B cell (primary cell): ENCODE results near the gene CDH1. TPM values are rescaled to one million over a fixed set of nuclear protein-coding genes. Genes with fewer than 3 reads are reported as not detected.

Experiments used
- ATAC-seq: fragments of 200-7000 bp; cut with Tn5 transposase; one replicate; pipeline ENCODE4 v1.10.0; 2021; ENCODE audit warnings: low read depth, mild to moderate bottlenecking, moderate number of reproducible peaks, moderate library complexity
- CTCF ChIA-PET: fragments of 350-600 bp; sonication (Branson Sonifier 250); formaldehyde crosslinking; loops from one replicate; lab custom pipeline; 2021; ENCODE audit warnings: antibody characterized with exemption, inconsistent platforms; lab: Charles Lee
- POLR2A ChIA-PET: fragments of 350-600 bp; sonication (Branson Sonifier 250); formaldehyde crosslinking; loops from one replicate; lab custom pipeline; 2021; ENCODE audit warnings: antibody characterized with exemption; lab: Charles Lee
- DNase-seq: peaks from one replicate; pipeline ENCODE4 v3.0.0; 2013
- H2AFZ ChIP-seq: 2 replicates; pipeline ENCODE4 v1.6.1; 2012; ENCODE audit warnings: mild to moderate bottlenecking, low read depth, low read length; ENCODE audit not compliant: insufficient read depth, poor library complexity, severe bottlenecking
- H3K27ac ChIP-seq, 2 donors: 1 replicate in 1 of 2; 2 replicates in 1 of 2; pipeline ENCODE4 v1.5.1; 2012 to 2013; ENCODE audit warnings: low read length in 2 of 2, mild to moderate bottlenecking in 2 of 2, moderate library complexity in 1 of 2
- H3K27me3 ChIP-seq, 4 experiments: fragments of 200-600 bp in 1 of 4; sonication (generic) in 1 of 4; replicated peaks in 1 of 4; 1 replicate in 2 of 4; 2 replicates in 2 of 4; pipeline versions ENCODE4 v1.6.1 to v1.7.0; 2013 to 2016; ENCODE audit warnings: low read length in 3 of 4, mild to moderate bottlenecking in 2 of 4, mixed read lengths in 1 of 4, moderate library complexity in 1 of 4; ENCODE audit not compliant: insufficient read depth in 4 of 4, control insufficient read depth in 3 of 4; ENCODE audit errors: control extremely low read depth in 1 of 4
- H3K36me3 ChIP-seq, 2 experiments: replicated peaks in 1 of 2; 1 replicate in 1 of 2; 2 replicates in 1 of 2; pipeline versions ENCODE4 v1.6.1 to v1.7.1; 2013; ENCODE audit warnings: low read length in 1 of 2; ENCODE audit not compliant: insufficient read depth in 2 of 2, control insufficient read depth in 1 of 2; ENCODE audit errors: control extremely low read depth in 1 of 2, extremely low read depth in 1 of 2
- H3K4me1 ChIP-seq, 2 donors: fragments of 200-600 bp in 1 of 2; sonication (generic) in 1 of 2; 1 replicate in 1 of 2; 2 replicates in 1 of 2; pipeline versions ENCODE4 v1.5.1 to v1.6.1; 2013 to 2017; ENCODE audit warnings: low read length in 2 of 2; ENCODE audit not compliant: control insufficient read depth in 2 of 2, insufficient read depth in 2 of 2
- H3K4me2 ChIP-seq: replicated peaks from 2 replicates; pipeline ENCODE3; 2012; ENCODE audit warnings: mild to moderate bottlenecking, low read depth, low read length; ENCODE audit not compliant: poor library complexity, severe bottlenecking
- H3K4me3 ChIP-seq, 5 experiments: fragments of 200-600 bp in 1 of 5; sonication (generic) in 1 of 5; 1 replicate in 3 of 5; 2 replicates in 2 of 5; pipeline versions ENCODE4 v1.5.1 to v1.7.0; 2011 to 2016; ENCODE audit warnings: low read length in 4 of 5, mild to moderate bottlenecking in 4 of 5, low read depth in 2 of 5, control low read depth in 1 of 5, moderate library complexity in 1 of 5; ENCODE audit not compliant: insufficient read depth in 1 of 5; ENCODE audit errors: control extremely low read depth in 1 of 5, extremely low read depth in 1 of 5
- H3K79me2 ChIP-seq: fragments of 200-600 bp; sonication (generic); one replicate; pipeline ENCODE4 v1.6.0; 2016; ENCODE audit warnings: low read length; ENCODE audit not compliant: control insufficient read depth, insufficient read depth
- H3K9ac ChIP-seq: fragments of 200-600 bp; sonication (generic); 2 replicates; pipeline ENCODE4 v1.6.1; 2017; ENCODE audit warnings: mild to moderate bottlenecking, low read length, moderate library complexity
- H3K9me3 ChIP-seq, 3 donors: one replicate each; pipeline versions ENCODE4 v1.6.1 to v1.7.1; 2013; ENCODE audit warnings: low read length in 2 of 3; ENCODE audit not compliant: control insufficient read depth in 2 of 3, insufficient read depth in 1 of 3; ENCODE audit errors: control extremely low read depth in 1 of 3
- H4K20me1 ChIP-seq: 2 replicates; pipeline ENCODE4 v1.6.0; 2012; ENCODE audit warnings: mild to moderate bottlenecking, low read length; ENCODE audit not compliant: insufficient read depth, control insufficient read depth, poor library complexity, severe bottlenecking
- H3K27ac Mint-ChIP-seq: one replicate; pipeline ENCODE4 v1.8.0; 2021; ENCODE audit warnings: mixed read lengths
- H3K27me3 Mint-ChIP-seq: one replicate; pipeline ENCODE4 v1.8.0; 2021; ENCODE audit warnings: mixed read lengths
- H3K4me1 Mint-ChIP-seq: one replicate; pipeline ENCODE4 v1.8.0; 2021; ENCODE audit warnings: mixed read lengths
- H3K4me3 Mint-ChIP-seq: one replicate; pipeline ENCODE4 v1.8.0; 2021; ENCODE audit warnings: mixed read lengths
- H3K9me3 Mint-ChIP-seq: one replicate; pipeline ENCODE4 v1.8.0; 2022; ENCODE audit warnings: mixed read lengths; ENCODE audit not compliant: insufficient read depth
- CTCF ChIP-seq: fragments of 200-600 bp; IDR thresholded peaks from one replicate; pipeline ENCODE4 v1.8.0; 2022; ENCODE audit warnings: antibody characterized with exemption, mild to moderate bottlenecking
- EZH2 ChIP-seq: IDR thresholded peaks from 2 replicates; pipeline ENCODE4 v1.6.1; 2012; ENCODE audit warnings: borderline replicate concordance, low read depth, mild to moderate bottlenecking, moderate library complexity, low read length; ENCODE audit not compliant: insufficient read depth, poor library complexity, severe bottlenecking
- WGBS: methylation state at CpG from one replicate; pipeline ENCODE4 v1.1.5; 2013; ENCODE audit warnings: missing lambda C conversion rate; ENCODE audit not compliant: insufficient coverage; 5-methylcytosine and 5-hydroxymethylcytosine counted together
- intact Hi-C: fragments of 100-400 bp; cut with micrococcal nuclease; formaldehyde crosslinking; loops from one replicate; pipeline ENCODE4 v1.10.0; 2022
- polyA plus RNA-seq: library from polyadenylated mRNA; depleted of rRNA; stranded (reverse); fragments of >200 nt; gene quantifications from 2 replicates; pipeline ENCODE4 v1.2.3, GENCODE V29; 2012
- total RNA-seq, 2 donors: library from RNA; stranded (reverse); fragments of 120-200 nt in 1 of 2; gene quantifications; 1 replicate in 1 of 2; 2 replicates in 1 of 2; pipeline versions ENCODE4 v1.2.3 to v1.2.4, GENCODE V29; 2013 to 2022

The CDH1 gene
- total and polyA plus RNA-seq, 2 donors (not counting 1 experiment from before 2014, with no cell fraction given), result 2.0 TPM; not detected in 1

GRCh38 chr16:68740628-68741346, 3.7 kb downstream of the CDH1 start:
- CTCF ChIA-PET, result no interaction called here
- Histone ChIP-seq H3K79me2 (no peaks in the 10 kb centered on the region), H2AFZ (no peak overlapping the region), H3K27ac (no peak overlapping the region), H4K20me1 (no peaks in the 10 kb centered on the region), H3K9ac (no peak overlapping the region), H3K36me3 (no peaks in the 10 kb centered on the region), H3K9me3 (peaks cover 0 to 13% (median 0%) of the 10 kb centered on the region in 3 donors), H3K4me1 (peaks cover 30 to 32% of the 10 kb centered on the region in 2 donors), H3K27me3 (peaks cover 0 to 23% (median 10%) of the 10 kb centered on the region in 4 experiments), H3K4me2 (peak overlapping the region; percentile 30), H3K4me3 (no peak overlapping the region)
- peaks cover 29% of the 10 kb centered on the region for H3K4me1 Mint-ChIP-seq
- peak; percentile 48 for ATAC-seq
- H3K27me3 Mint-ChIP-seq, result peaks cover 22% of the 10 kb centered on the region
- H3K9me3 Mint-ChIP-seq, result no peaks in the 10 kb centered on the region
- POLR2A ChIA-PET, result interaction anchor here (0.5 kb wide), 1 partner anchor 16 kb away, joined by 3 read pairs; no protein-coding TSS in a partner anchor
- intact Hi-C loops, result loop anchor here (1.0 to 10.0 kb wide), 2 partner anchors 16 to 54 kb away; no protein-coding TSS in a partner anchor
- H3K27ac Mint-ChIP-seq, result peak overlapping the region; percentile 53
- no peak for TF ChIP-seq CTCF
- TF ChIP-seq EZH2, result no peak
- peak overlapping the region; percentile 41 for H3K4me3 Mint-ChIP-seq
- 45% methylated on average over 3 of the region's 9 CpGs for WGBS
- no peak for DNase-seq

GRCh38 chr16:68743664-68744063, 6.6 kb downstream of the CDH1 start:
- POLR2A ChIA-PET, result no interaction called here

More at GRCh38 chr16:68743664-68744063, 6.6 kb downstream of the CDH1 start:
- H3K79me2 ChIP-seq, result no peaks in the 10 kb centered on the region
- Mint-ChIP-seq H3K4me1 (peaks cover 20% of the 10 kb centered on the region), H3K4me3 (no peak overlapping the region), H3K9me3 (no peaks in the 10 kb centered on the region), H3K27me3 (peaks cover 17% of the 10 kb centered on the region), H3K27ac (no peak overlapping the region)
- no peak overlapping the region for H3K9ac ChIP-seq
- no peak overlapping the region for H3K4me2 ChIP-seq
- H4K20me1 ChIP-seq, result no peaks in the 10 kb centered on the region
- H3K4me3 ChIP-seq, result no peak overlapping the region
- no peak overlapping the region for H2AFZ ChIP-seq
- intact Hi-C loops, result loop anchor here (10.0 kb wide), 1 partner anchor 51 kb away; no protein-coding TSS in a partner anchor
- H3K27me3 ChIP-seq, result no peaks in the 10 kb centered on the region
- H3K27ac ChIP-seq, result no peak overlapping the region
- no peak for ATAC-seq
- no peak for DNase-seq
- no peaks in the 10 kb centered on the region for H3K36me3 ChIP-seq
- TF ChIP-seq EZH2 (no peak), CTCF (no peak)
- H3K9me3 ChIP-seq, result no peaks in the 10 kb centered on the region
- CTCF ChIA-PET, result no interaction called here
- WGBS, result 85% methylated on average over 3 of the region's 4 CpGs
- peaks cover 16 to 18% of the 10 kb centered on the region in 2 donors for H3K4me1 ChIP-seq
